Left lung (tissue), 10 donors: ENCODE measurements around the gene DNAAF5. TPM values are rescaled to one million over a fixed set of nuclear protein-coding genes. Genes with fewer than 3 reads are reported as not detected.
A peak's percentile ranks its signal among the peaks of the same experiment; 100 is the strongest.

Experiments
- ATAC-seq: fragments of 200-7000 bp; cut with Tn5 transposase; one replicate; pipeline ENCODE4 v1.9.1; 2020; ENCODE audit warnings: moderate library complexity
- DNase-seq, 4 donors: peaks; one replicate each; pipeline ENCODE4 v3.0.0-alpha.2; 2013 to 2020
- H3K27ac ChIP-seq, 2 donors: fragments of 200-600 bp; sonication (generic) in 1 of 2; one replicate each; pipeline versions ENCODE4 v1.5.0 to v1.8.0; 2020 to 2021
- H3K27me3 ChIP-seq, 2 donors: fragments of 200-600 bp; sonication (generic) in 1 of 2; one replicate each; pipeline versions ENCODE4 v1.5.0 to v1.8.0; 2020 to 2021
- H3K36me3 ChIP-seq, 2 donors: fragments of 200-600 bp; sonication (generic) in 1 of 2; one replicate each; pipeline versions ENCODE4 v1.5.0 to v1.8.0; 2020 to 2021
- H3K4me1 ChIP-seq, 2 donors: fragments of 200-600 bp; one replicate each; pipeline ENCODE4 v1.8.0; 2021
- H3K4me3 ChIP-seq, 2 donors: fragments of 200-600 bp; sonication (generic) in 1 of 2; one replicate each; pipeline versions ENCODE4 v1.5.0 to v1.8.0; 2020 to 2021; ENCODE audit warnings: mild to moderate bottlenecking in 1 of 2
- H3K9me3 ChIP-seq, 2 donors: fragments of 200-600 bp; sonication (generic) in 1 of 2; one replicate each; pipeline versions ENCODE4 v1.5.0 to v1.8.0; 2020 to 2021
- CTCF ChIP-seq, 2 donors: fragments of 200-600 bp; sonication (generic) in 1 of 2; IDR thresholded peaks; one replicate each; pipeline versions ENCODE4 v1.5.0 to v1.8.0; 2021; ENCODE audit warnings: antibody characterized with exemption in 2 of 2
- intact Hi-C, 2 donors: fragments of 100-400 bp; cut with DNase I; formaldehyde crosslinking; loops; one replicate each; pipeline versions ENCODE4 v1.11.2 to v1.14.2; 2022
- polyA plus RNA-seq, 6 donors: library from polyadenylated mRNA; unstranded; fragments of 120-200 nt; gene quantifications; one replicate each; pipeline ENCODE4 v1.2.1, GENCODE V29; 2013; ENCODE audit not compliant: insufficient read length in 6 of 6
- total RNA-seq, 2 donors: library from RNA; stranded (reverse); fragmentation: NEBNext Ultra II Directional; extraction: Animal tissue kit (Norgen Biotek cat#: 25700); gene quantifications; one replicate each; pipeline ENCODE4 v1.2.1, GENCODE V29; 2021
- donor health status: DM: no; HTN: yes; CAD: no.
- donor health status: DM: no; HTN: no; CAD: no.

Gene DNAAF5
- total and polyA plus RNA-seq, 8 donors = 19.9 to 30.6 (median 26.2) TPM

- Histone ChIP-seq H3K9me3 (peaks cover 0 to 44% of the 10 kb centered on the region in 2 donors), H3K4me3 (no peak overlapping the region), H3K4me1 (no peaks in the 10 kb centered on the region), H3K27ac (no peak overlapping the region), H3K36me3 (peaks cover 0 to 7% of the 10 kb centered on the region in 2 donors), H3K27me3 (no peaks in the 10 kb centered on the region)
- intact Hi-C loops = no loop called here
- peak in 1 of 4 donors; percentile 43 for DNase-seq
- TF ChIP-seq CTCF (IDR thresholded peaks at IDR 0.05) = no peak
- ATAC-seq = no peak
Measured at GRCh38 chr7:691361-692045, 35.0 kb upstream of the DNAAF5 start.

GRCh38 chr7:693280-693679, 33.2 kb upstream of the DNAAF5 start:
- DNase-seq (no peak), ATAC-seq (no peak)
- no peaks in the 10 kb centered on the region for H3K27me3 ChIP-seq
- H3K9me3 ChIP-seq = peaks cover 0 to 27% of the 10 kb centered on the region in 2 donors
- peaks cover 0 to 7% of the 10 kb centered on the region in 2 donors for H3K36me3 ChIP-seq
- no peak overlapping the region for H3K4me3 ChIP-seq
- no peaks in the 10 kb centered on the region for H3K4me1 ChIP-seq
- intact Hi-C loops = no loop called here
- no peak overlapping the region for H3K27ac ChIP-seq
- no peak for TF ChIP-seq CTCF (IDR thresholded peaks at IDR 0.05)

GRCh38 chr7:696426-696811, 30.1 kb upstream of the DNAAF5 start:
- Histone ChIP-seq H3K27ac (no peak overlapping the region), H3K4me1 (no peaks in the 10 kb centered on the region), H3K9me3 (peaks cover 0 to under 1% of the 10 kb centered on the region in 2 donors), H3K36me3 (no peaks in the 10 kb centered on the region), H3K4me3 (no peak overlapping the region), H3K27me3 (no peaks in the 10 kb centered on the region)
- no peak for TF ChIP-seq CTCF (IDR thresholded peaks at IDR 0.05)
- intact Hi-C loops = no loop called here
- DNase-seq (peak in 1 of 4 donors; percentile 61), ATAC-seq (no peak)

GRCh38 chr7:696812-697551, 29.5 kb upstream of the DNAAF5 start:
- no peaks in the 10 kb centered on the region for H3K9me3 ChIP-seq
- no peak overlapping the region for H3K27ac ChIP-seq
- DNase-seq (peak in 1 of 4 donors; percentile 36), ATAC-seq (no peak)
- H3K4me3 ChIP-seq = no peak overlapping the region
- intact Hi-C loops = no loop called here
- no peaks in the 10 kb centered on the region for H3K36me3 ChIP-seq
- no peak for TF ChIP-seq CTCF (IDR thresholded peaks at IDR 0.05)
- H3K4me1 ChIP-seq = no peaks in the 10 kb centered on the region
- no peaks in the 10 kb centered on the region for H3K27me3 ChIP-seq
